NCI-H82 treated with DMSO at 0.1 percent for 48 hours (cell line): Measurements from ENCODE around the gene SEL1L3.
"Not testable (repeated sequence)": the region's sequence is repeated elsewhere in the genome, so short reads cannot be mapped to it uniquely, and the experiment has no call there.

Source experiments
- DNase-seq: peaks from one replicate; lab custom pipeline; 2025; ENCODE audit not compliant: unreplicated experiment; lab: John Stamatoyannopoulos, UW

Gene SEL1L3

GRCh38 chr4:25862411-25863346 is at the start of gene SEL1L3:
Gene SEL1L3 (minus strand): TSS chr4:25862988. CDS start chr4:25862836, 152 bp downstream.
- no peak for DNase-seq

GRCh38 chr4:25911356-25911755 is 48.6 kb upstream of the SEL1L3 start:
- DNase-seq, result no peak

GRCh38 chr4:25908491-25908901 is 45.7 kb upstream of the SEL1L3 start:
- no peak for DNase-seq

DNA sequence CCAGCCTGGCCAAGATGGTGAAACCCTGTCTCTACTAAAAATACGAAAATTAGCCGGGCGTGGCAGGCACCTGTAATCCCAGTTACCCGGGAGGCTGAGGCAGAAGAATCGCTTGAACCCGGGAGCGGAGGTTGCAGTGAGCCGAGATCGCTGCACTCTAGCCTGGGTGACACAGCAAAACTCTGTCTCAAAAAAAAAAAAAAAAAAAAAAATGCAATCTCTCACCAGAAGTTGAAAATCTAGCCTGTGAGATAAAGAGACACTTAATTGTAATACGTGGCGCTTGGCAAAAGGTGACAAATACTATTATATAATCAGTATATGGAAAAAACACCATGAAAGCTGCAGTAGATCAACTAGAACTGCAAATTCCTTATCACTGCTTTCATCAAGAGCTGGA is 43.3 kb upstream of the SEL1L3 start:
- DNase-seq, result not testable (repeated sequence)

GRCh38 chr4:25905371-25905770 is 42.6 kb upstream of the SEL1L3 start:
- DNase-seq, result no peak

- DNase-seq, result no peak
Observed at GRCh38 chr4:25904748-25905082, 41.9 kb upstream of the SEL1L3 start.

DNA sequence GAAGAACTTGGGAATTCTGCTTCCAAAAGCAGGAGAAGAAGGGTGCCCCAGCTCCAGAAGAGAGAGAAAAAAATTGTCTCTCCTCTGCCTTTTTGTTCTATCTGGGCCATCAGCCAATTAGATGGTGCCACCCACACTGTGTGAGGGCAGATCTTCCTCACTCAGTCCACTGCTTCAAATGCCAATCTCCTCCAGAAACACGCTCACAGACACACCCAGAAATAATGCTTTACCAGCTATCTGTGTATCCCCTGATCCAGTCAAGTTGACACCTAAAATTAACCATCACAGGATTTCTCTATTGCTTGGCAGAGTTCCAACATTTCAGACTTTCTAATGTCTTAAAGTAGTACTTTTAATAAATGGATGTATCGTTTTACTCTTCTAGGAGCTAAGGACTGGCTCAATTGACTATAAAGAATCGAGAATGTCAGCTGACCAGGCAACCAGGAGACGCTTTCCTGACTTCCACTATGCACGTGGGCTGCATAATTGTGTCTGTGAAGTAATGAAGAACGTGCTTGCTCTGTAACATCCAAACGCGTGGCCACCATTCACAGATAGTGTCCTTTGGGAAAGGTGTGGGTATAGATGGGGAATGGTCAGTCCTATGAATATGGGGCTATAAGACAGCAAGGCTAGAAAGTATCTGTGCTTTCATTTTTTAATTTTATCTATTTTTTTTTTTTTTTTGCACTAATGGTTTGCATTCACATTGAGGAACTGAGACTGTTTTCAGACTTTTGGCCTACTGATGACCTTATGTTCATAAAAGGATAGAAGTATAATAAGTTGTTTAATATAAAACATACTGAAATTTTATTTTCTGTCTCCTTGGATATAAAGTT is 41.3 kb upstream of the SEL1L3 start:
- DNase-seq, result no peak

- DNase-seq, result no peak
Observed at GRCh38 chr4:25901030-25901430, 38.2 kb upstream of the SEL1L3 start.

GRCh38 chr4:25900310-25900709 is 37.5 kb upstream of the SEL1L3 start:
- DNase-seq, result no peak

- no peak for DNase-seq
Observed at GRCh38 chr4:25896776-25897539, 34.2 kb upstream of the SEL1L3 start.

DNA sequence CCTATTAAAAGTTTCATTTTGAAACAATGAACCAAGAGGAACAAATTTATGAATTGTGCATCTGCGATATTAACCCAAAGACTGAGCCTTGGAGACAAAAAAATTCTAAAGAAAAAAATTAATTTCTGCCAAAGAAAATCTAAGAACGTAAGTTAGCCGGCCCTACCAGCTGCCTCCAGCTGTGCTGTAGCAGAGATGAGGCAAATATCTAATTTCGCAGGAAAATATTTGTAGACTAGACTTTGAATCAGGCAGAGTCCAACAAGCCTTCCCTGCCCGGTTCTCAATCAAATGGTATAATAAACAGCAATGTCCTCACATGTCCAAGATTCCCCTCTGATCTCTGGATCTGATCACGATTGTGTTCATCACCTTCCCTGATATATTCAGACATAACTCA is 30.0 kb upstream of the SEL1L3 start:
- DNase-seq, result no peak

GRCh38 chr4:25890571-25891485 is 28.0 kb upstream of the SEL1L3 start:
- DNase-seq, result no peak

- no peak for DNase-seq
Observed at GRCh38 chr4:25889589-25890503, 27.1 kb upstream of the SEL1L3 start.

DNA sequence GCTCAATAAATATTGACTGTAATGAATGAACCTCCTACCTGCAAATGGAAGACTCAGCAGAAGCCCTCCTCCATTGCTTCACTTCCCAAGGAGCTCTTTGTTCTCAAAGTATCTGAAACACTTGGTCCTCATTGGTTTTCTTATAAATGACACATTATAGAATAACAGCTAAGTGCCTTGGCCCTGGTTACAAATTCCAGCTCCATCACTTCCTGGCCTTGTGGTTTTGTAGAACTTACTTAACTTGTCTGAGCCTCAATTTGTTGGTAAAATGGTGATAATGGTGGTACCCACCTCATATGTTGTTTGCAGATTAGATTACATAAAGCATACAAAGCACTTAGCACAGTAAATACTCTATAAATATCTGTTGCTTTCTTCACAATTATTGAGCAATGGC is 26.0 kb upstream of the SEL1L3 start:
- DNase-seq, result no peak

- DNase-seq, result no peak
Observed at GRCh38 chr4:25884031-25884782, 21.4 kb upstream of the SEL1L3 start.

GRCh38 chr4:25883565-25883964 is 20.8 kb upstream of the SEL1L3 start:
- no peak for DNase-seq

DNA sequence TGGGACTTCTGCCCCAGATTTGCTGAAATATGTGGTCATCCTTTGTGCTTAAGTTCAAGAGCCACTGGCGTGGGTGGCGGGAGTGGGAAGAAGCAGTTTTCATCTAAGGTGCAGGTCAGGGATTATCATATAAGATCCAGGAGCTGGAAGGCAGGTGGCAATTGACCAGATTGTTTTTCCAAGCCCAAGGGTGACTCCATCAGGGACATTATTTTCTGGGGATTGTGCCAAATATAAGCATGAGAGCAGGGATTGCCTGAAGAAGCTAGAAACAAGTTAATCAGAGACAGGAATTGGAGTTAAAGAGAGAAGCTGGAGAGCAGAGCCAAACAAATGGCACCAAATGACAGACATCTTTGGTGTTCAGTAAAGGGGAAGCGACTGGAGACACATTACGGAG is 19.4 kb upstream of the SEL1L3 start:
- no peak for DNase-seq

DNA sequence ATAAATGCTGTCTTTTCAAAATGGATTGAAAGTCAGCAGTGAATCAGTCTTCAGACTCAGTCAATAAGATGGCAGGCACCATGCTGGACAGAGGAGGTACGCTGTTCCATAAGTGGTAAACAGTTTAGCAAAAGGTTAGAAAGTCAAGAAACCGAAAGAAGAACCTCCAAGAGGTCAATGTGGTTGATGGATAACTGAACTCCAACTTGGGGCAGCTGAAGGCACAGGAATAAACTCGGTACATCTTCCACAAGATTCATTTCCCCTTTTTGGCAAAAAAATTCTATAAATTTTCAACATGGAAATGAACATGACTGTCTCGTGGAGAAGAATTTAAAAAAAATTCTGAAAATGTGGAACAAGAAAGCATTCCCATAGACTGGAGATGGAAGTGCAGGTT is 18.4 kb upstream of the SEL1L3 start:
- DNase-seq, result no peak
